Measurements from ENCODE around the gene LOXHD1.

- TF ChIP-seq CTCF (IDR thresholded peaks at IDR 0.05; ENCODE audit: low read depth, low read length), result no peak
- no peak for TF ChIP-seq POLR2A (IDR thresholded peaks at IDR 0.05; ENCODE audit: extremely low read depth, insufficient read length)
- TF ChIP-seq MAX (IDR thresholded peaks at IDR 0.05; ENCODE audit: low read depth, low read length), result no peak
Measured at GRCh38 chr18:46668694-46669093, 11.7 kb upstream of the LOXHD1 start.
